Trophoblast cell (in vitro differentiated cells and primary cell): ENCODE data around the gene AMN.

Source experiments
- DNase-seq, 2 donors: peaks; one replicate each; pipeline ENCODE4 v3.0.0-alpha.2; 2016
- H2AFZ ChIP-seq: 2 replicates; pipeline ENCODE4 v1.6.1; 2013; ENCODE audit warnings: low read length, moderate library complexity, mild to moderate bottlenecking; ENCODE audit not compliant: insufficient read depth, poor library complexity
- H2AK5ac ChIP-seq: 2 replicates; pipeline ENCODE4 v1.6.1; 2013; ENCODE audit warnings: mild to moderate bottlenecking, low read length
- H2BK120ac ChIP-seq: 2 replicates; pipeline ENCODE4 v1.6.1; 2013; ENCODE audit warnings: low read length, mild to moderate bottlenecking, moderate library complexity; ENCODE audit not compliant: insufficient read depth, poor library complexity
- H2BK12ac ChIP-seq: 2 replicates; pipeline ENCODE4 v1.6.1; 2013; ENCODE audit warnings: mild to moderate bottlenecking, low read length, moderate library complexity
- H2BK5ac ChIP-seq: 2 replicates; pipeline ENCODE4 v1.6.1; 2013; ENCODE audit warnings: low read length, low read depth, moderate library complexity, mild to moderate bottlenecking; ENCODE audit not compliant: poor library complexity
- H3K14ac ChIP-seq: 2 replicates; pipeline ENCODE4 v1.6.1; 2013; ENCODE audit warnings: mild to moderate bottlenecking, low read length
- H3K18ac ChIP-seq: 2 replicates; pipeline ENCODE4 v1.6.1; 2013; ENCODE audit warnings: mild to moderate bottlenecking, low read length
- H3K23ac ChIP-seq: 2 replicates; pipeline ENCODE4 v1.6.1; 2013; ENCODE audit warnings: low read length
- H3K27ac ChIP-seq: 2 replicates; pipeline ENCODE4 v1.5.1; 2013; ENCODE audit warnings: low read depth, mild to moderate bottlenecking, inconsistent platforms, low read length, moderate library complexity
- H3K27me3 ChIP-seq: 2 replicates; pipeline ENCODE4 v1.6.1; 2013; ENCODE audit warnings: inconsistent platforms, mild to moderate bottlenecking, low read length, moderate library complexity; ENCODE audit not compliant: insufficient read depth
- H3K36me3 ChIP-seq, 2 experiments: 1 replicate in 1 of 2; 2 replicates in 1 of 2; pipeline ENCODE4 v1.6.1; 2013; ENCODE audit warnings: low read length in 2 of 2, mild to moderate bottlenecking in 2 of 2, moderate library complexity in 1 of 2; ENCODE audit not compliant: insufficient read depth in 2 of 2, control insufficient read depth in 1 of 2
- H3K4ac ChIP-seq: 2 replicates; pipeline ENCODE4 v1.6.1; 2013; ENCODE audit warnings: low read depth, mild to moderate bottlenecking, low read length, moderate library complexity
- H3K4me1 ChIP-seq, 2 experiments: 1 replicate in 1 of 2; 2 replicates in 1 of 2; pipeline ENCODE4 v1.6.1; 2013; ENCODE audit warnings: low read length in 2 of 2, mild to moderate bottlenecking in 2 of 2, moderate library complexity in 1 of 2; ENCODE audit not compliant: insufficient read depth in 2 of 2, control insufficient read depth in 1 of 2
- H3K4me2 ChIP-seq: 2 replicates; pipeline ENCODE4 v1.6.1; 2013; ENCODE audit warnings: inconsistent platforms, mild to moderate bottlenecking, low read length, moderate library complexity
- H3K4me3 ChIP-seq: 2 replicates; pipeline ENCODE4 v1.5.1; 2013; ENCODE audit warnings: mild to moderate bottlenecking, low read depth, low read length, inconsistent platforms
- H3K79me1 ChIP-seq: one replicate; pipeline ENCODE4 v1.6.1; 2013; ENCODE audit warnings: low read length
- H3K79me2 ChIP-seq: 2 replicates; pipeline ENCODE4 v1.6.1; 2013; ENCODE audit warnings: low read length, mild to moderate bottlenecking; ENCODE audit not compliant: control insufficient read depth, insufficient read depth, poor library complexity
- H3K9ac ChIP-seq: 2 replicates; pipeline ENCODE4 v1.6.1; 2013; ENCODE audit warnings: mild to moderate bottlenecking, low read length
- H3K9me3 ChIP-seq: 2 replicates; pipeline ENCODE4 v1.6.1; 2013; ENCODE audit warnings: low read depth, mild to moderate bottlenecking, control low read depth, inconsistent platforms, low read length; ENCODE audit not compliant: insufficient read depth
- H4K12ac ChIP-seq: 2 replicates; pipeline ENCODE4 v1.6.1; 2013; ENCODE audit warnings: low read depth, mild to moderate bottlenecking, low read length, moderate library complexity
- H4K8ac ChIP-seq: 2 replicates; pipeline ENCODE4 v1.6.1; 2013; ENCODE audit warnings: low read depth, mild to moderate bottlenecking, low read length, moderate library complexity
- H4K91ac ChIP-seq: one replicate; pipeline ENCODE4 v1.6.1; 2013; ENCODE audit warnings: low read depth, mild to moderate bottlenecking, low read length, moderate library complexity
- WGBS: extraction: QIAGEN DNeasy Blood & Tissue Kit; methylation state at CpG from one replicate; pipeline ENCODE4 v1.1.7; 2013; ENCODE audit warnings: missing lambda C conversion rate; ENCODE audit not compliant: insufficient read length, insufficient coverage; ENCODE audit errors: extremely low coverage; 5-methylcytosine and 5-hydroxymethylcytosine counted together

AMN gene

DNA sequence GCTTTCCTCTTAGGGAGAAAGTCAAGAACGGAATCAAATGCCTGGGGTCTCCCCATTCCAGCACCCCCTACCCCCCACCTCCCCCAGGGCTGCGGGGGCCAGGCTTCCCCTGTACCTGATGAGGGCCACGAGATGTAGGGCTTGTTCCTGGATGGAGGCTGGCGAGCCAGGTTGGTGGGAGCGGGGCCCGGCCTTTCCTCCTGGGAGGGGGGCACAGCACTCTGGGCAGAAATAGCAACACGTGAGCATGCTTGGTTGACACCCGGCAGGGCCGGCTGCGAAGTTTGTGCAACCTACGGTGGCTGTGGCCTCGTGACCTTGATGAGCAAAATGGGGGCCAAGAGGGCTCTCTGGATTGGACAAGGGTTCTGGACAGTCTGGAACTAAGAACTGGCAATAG, 15.7 kb downstream of the AMN start:
- H3K27me3 ChIP-seq, result no peaks in the 10 kb centered on the region
- no CpG with 5 or more reads among the region's 12 CpGs for WGBS

DNA sequence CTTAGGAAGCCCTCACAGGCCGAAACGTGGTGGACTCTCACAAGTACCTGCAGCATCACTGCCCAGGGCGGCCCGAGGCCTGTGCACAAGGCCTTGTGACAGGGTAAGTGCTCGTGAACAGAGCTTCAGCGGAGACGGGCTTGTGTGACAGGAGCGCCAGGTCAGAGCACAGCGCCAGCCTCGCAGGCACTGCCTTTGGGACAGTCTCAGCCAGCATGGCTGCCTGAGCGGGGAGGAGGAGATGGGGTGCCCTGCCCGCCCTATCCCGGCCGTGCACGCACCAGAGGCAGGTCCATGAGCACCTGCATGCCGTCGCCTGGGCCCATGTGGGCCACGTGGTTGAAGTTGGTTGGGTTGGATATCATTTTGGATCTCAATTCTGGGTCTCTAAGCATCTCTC, 16.9 kb downstream of the AMN start:
- Histone ChIP-seq H2AFZ (no peak overlapping the region), H3K9ac (no peak overlapping the region), H3K79me1 (no peaks in the 10 kb centered on the region), H3K4me1 (no peaks in the 10 kb centered on the region), H4K8ac (no peak overlapping the region), H3K27ac (no peak overlapping the region), H2BK12ac (no peak overlapping the region), H3K4me2 (no peak overlapping the region), H2AK5ac (no peak overlapping the region), H3K9me3 (peaks cover 2% of the 10 kb centered on the region), H4K91ac (no peak overlapping the region), H3K4me3 (no peak overlapping the region), H4K12ac (no peak overlapping the region), H3K4ac (no peak overlapping the region), H2BK120ac (no peak overlapping the region), H2BK5ac (no peak overlapping the region), H3K79me2 (no peaks in the 10 kb centered on the region), H3K18ac (no peak overlapping the region), H3K36me3 (peaks cover 67 to 70% of the 10 kb centered on the region in 2 experiments), H3K27me3 (no peaks in the 10 kb centered on the region), H3K23ac (no peak overlapping the region), H3K14ac (no peak overlapping the region)
- WGBS, result no CpG with 5 or more reads among the region's 18 CpGs
- no peak for DNase-seq

More for the DNA sequence above, 15.7 kb downstream of the AMN start:
- Histone ChIP-seq H3K4me2 (no peak overlapping the region), H4K12ac (no peak overlapping the region), H3K27ac (no peak overlapping the region), H3K4ac (no peak overlapping the region), H3K18ac (no peak overlapping the region), H2AFZ (no peak overlapping the region), H3K9me3 (peaks cover 2% of the 10 kb centered on the region), H3K4me1 (no peaks in the 10 kb centered on the region), H4K91ac (no peak overlapping the region), H2BK5ac (no peak overlapping the region), H2BK12ac (no peak overlapping the region), H3K4me3 (no peak overlapping the region), H3K14ac (no peak overlapping the region), H3K36me3 (peaks cover 62 to 65% of the 10 kb centered on the region in 2 experiments), H2AK5ac (no peak overlapping the region), H2BK120ac (no peak overlapping the region), H3K79me2 (no peaks in the 10 kb centered on the region), H3K9ac (no peak overlapping the region), H3K79me1 (no peaks in the 10 kb centered on the region), H4K8ac (no peak overlapping the region), H3K23ac (no peak overlapping the region)
- no peak for DNase-seq

GRCh38 chr14:102939820-102940561, 17.5 kb downstream of the AMN start:
- WGBS, result no CpG with 5 or more reads among the region's 43 CpGs
- Histone ChIP-seq H2BK5ac (no peak overlapping the region), H3K4me3 (no peak overlapping the region), H3K36me3 (peaks cover 74 to 77% of the 10 kb centered on the region in 2 experiments), H3K79me2 (no peaks in the 10 kb centered on the region), H3K9ac (no peak overlapping the region), H3K18ac (no peak overlapping the region), H3K14ac (no peak overlapping the region), H3K9me3 (peaks cover 2% of the 10 kb centered on the region), H4K8ac (no peak overlapping the region), H2AK5ac (no peak overlapping the region), H3K4me1 (no peaks in the 10 kb centered on the region), H2BK12ac (no peak overlapping the region), H2AFZ (no peak overlapping the region), H3K4ac (no peak overlapping the region), H3K23ac (no peak overlapping the region), H4K91ac (no peak overlapping the region), H3K27me3 (no peaks in the 10 kb centered on the region), H3K79me1 (no peaks in the 10 kb centered on the region), H3K27ac (no peak overlapping the region), H4K12ac (no peak overlapping the region), H3K4me2 (no peak overlapping the region), H2BK120ac (no peak overlapping the region)
- no peak for DNase-seq

DNA sequence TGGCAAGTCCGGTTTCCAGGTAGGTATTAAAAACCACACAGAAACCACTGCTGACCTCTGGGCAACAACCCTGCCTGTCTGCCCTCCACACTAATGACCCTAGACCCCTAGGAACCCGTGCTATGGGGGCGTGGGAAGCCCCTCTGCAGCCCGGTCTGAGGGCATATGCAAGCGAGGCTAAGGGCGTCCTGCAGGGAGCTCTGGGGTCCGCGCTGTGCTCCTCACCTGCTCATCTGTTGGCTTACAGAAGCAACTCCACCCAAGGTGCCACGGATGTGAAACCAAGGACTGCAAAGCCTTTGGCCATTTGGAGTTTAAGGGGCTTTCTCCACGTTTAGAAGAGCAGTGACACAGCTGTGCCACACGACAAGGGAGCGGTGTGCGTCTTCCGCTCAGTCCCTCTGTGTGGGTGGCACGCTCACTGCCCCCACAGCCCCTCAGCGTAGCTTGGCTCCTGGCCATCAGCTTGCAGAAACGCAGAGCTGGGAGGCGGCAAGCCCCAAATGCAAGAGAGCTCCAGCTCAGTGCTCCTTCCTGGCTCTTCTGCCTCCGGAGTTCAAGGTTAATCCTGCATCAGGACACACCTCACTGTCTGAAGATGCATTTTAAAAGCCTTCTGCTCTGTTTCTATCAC, 18.4 kb downstream of the AMN start:
- H3K79me2 ChIP-seq, result no peaks in the 10 kb centered on the region
- H3K4me2 ChIP-seq, result no peak overlapping the region
- WGBS, result no CpG with 5 or more reads among the region's 19 CpGs
- H4K8ac ChIP-seq, result no peak overlapping the region
- H2AK5ac ChIP-seq, result no peak overlapping the region
- H4K91ac ChIP-seq, result no peak overlapping the region
- H3K4me1 ChIP-seq, result no peaks in the 10 kb centered on the region
- H2BK12ac ChIP-seq, result no peak overlapping the region
- H3K23ac ChIP-seq, result no peak overlapping the region
- H2BK5ac ChIP-seq, result no peak overlapping the region
- H3K27ac ChIP-seq, result no peak overlapping the region
- no peaks in the 10 kb centered on the region for H3K27me3 ChIP-seq
- peaks cover 2% of the 10 kb centered on the region for H3K9me3 ChIP-seq
- H3K36me3 ChIP-seq, result peaks cover 82 to 85% of the 10 kb centered on the region in 2 experiments
- no peaks in the 10 kb centered on the region for H3K79me1 ChIP-seq
- no peak overlapping the region for H3K18ac ChIP-seq
- no peak overlapping the region for H3K4ac ChIP-seq
- no peak overlapping the region for H3K14ac ChIP-seq
- no peak overlapping the region for H3K9ac ChIP-seq
- H2BK120ac ChIP-seq, result no peak overlapping the region
- DNase-seq, result no peak
- H3K4me3 ChIP-seq, result no peak overlapping the region
- H4K12ac ChIP-seq, result no peak overlapping the region
- H2AFZ ChIP-seq, result no peak overlapping the region
